Breast epithelium (tissue), 3 donors: ENCODE results near the gene SIM2.

Source experiments
- CTCF ChIP-seq, 3 donors: fragments of 450-650 bp; IDR thresholded peaks; one replicate each; pipeline ENCODE4 v1.5.1; 2016 to 2017; ENCODE audit warnings: antibody characterized with exemption in 3 of 3, mild to moderate bottlenecking in 3 of 3, moderate library complexity in 3 of 3
- POLR2A ChIP-seq: fragments of 450-650 bp; IDR thresholded peaks from one replicate; pipeline ENCODE4 v1.6.1; 2016; ENCODE audit warnings: antibody characterized with exemption, mild to moderate bottlenecking, moderate library complexity
- POLR2AphosphoS5 ChIP-seq, 3 donors: sonication (generic); formaldehyde crosslinking; IDR thresholded peaks; one replicate each; pipeline ENCODE4 v1.6.1; 2017; ENCODE audit warnings: antibody characterized with exemption in 3 of 3

DNA sequence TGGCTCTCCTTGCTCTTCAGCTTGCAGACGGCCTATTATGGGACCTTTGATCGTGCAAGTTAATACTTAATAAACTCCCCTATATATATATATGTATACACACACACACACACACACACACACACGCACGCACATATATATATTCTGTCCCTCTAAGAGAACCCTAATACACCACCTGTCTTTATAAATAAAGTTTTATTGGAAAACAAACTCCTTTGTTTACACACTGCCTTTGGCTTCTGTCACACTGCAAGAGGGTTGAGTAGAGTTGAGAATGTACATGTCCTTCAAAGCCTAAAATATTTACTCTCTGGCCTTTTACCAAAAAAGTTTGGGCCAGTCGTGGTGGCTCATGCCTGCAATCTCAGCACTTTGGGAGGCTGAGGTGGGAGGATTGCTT is 26.2 kb upstream of the SIM2 start:
- TF ChIP-seq CTCF (IDR thresholded peaks at IDR 0.05) (no peak), POLR2A (no peak), POLR2AphosphoS5 (IDR thresholded peaks at IDR 0.05) (no peak)
